Measurements from ENCODE around the gene BZW1. TPM values are rescaled to one million over a fixed set of nuclear protein-coding genes. Genes with fewer than 3 reads are reported as not detected.

BZW1 gene
- total RNA-seq, 1 donor from 2014 or later: 254 TPM

DNA sequence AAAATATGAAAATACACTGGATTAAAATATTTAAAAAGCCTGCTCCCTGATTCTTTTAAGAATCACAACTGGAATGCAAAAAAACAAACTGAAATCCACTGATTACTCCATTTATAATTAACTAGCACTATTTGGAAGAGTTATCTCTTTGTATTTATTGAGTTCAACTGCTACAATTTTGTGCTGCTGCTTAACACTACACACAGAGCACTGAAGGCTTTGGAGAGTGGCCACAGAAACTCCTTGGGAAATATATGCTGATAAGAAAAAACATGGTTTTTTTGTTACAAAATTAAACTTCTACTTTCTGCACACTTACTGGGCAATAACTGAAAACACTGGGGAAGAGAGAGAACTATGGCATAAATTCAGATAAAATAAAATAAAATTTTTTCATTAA, 19.8 kb upstream of the BZW1 start:
- Mint-ChIP-seq H3K36me3 (no peaks in the 10 kb centered on the region), H3K4me3 (no peak overlapping the region), H3K9me3 (no peaks in the 10 kb centered on the region), H3K27ac (no peak overlapping the region), H3K27me3 (peaks cover 4% of the 10 kb centered on the region), H3K4me1 (ENCODE audit: unreplicated experiment) (peaks cover 13% of the 10 kb centered on the region)
- no peak for DNase-seq (ENCODE audit: extremely low spot score, unreplicated experiment)
- TF ChIP-seq, protein P1, sequence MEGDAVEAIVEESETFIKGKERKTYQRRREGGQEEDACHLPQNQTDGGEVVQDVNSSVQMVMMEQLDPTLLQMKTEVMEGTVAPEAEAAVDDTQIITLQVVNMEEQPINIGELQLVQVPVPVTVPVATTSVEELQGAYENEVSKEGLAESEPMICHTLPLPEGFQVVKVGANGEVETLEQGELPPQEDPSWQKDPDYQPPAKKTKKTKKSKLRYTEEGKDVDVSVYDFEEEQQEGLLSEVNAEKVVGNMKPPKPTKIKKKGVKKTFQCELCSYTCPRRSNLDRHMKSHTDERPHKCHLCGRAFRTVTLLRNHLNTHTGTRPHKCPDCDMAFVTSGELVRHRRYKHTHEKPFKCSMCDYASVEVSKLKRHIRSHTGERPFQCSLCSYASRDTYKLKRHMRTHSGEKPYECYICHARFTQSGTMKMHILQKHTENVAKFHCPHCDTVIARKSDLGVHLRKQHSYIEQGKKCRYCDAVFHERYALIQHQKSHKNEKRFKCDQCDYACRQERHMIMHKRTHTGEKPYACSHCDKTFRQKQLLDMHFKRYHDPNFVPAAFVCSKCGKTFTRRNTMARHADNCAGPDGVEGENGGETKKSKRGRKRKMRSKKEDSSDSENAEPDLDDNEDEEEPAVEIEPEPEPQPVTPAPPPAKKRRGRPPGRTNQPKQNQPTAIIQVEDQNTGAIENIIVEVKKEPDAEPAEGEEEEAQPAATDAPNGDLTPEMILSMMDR (conservative IDR thresholded peaks at IDR 0.05): no peak

DNA sequence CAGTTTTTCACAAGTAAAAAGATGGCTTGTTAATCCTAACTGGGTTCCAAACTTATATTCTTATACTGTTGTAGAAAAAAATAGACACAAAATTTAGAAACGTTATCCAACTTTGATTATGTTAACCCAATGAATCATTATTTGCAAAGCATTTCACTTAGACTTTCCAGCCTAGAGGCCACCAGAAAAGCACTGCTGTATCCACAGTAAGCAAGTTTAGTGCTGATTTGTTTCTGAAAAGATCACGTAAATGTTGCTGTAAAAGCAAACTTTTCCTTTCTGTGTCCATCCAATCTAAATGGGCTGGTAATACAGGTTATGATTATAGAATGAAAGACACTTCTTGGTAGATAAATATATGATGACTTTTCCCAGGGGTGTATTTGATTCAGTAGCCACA, 17.6 kb upstream of the BZW1 start:
- TF ChIP-seq, protein P1 (conservative IDR thresholded peaks at IDR 0.05): no peak
- Mint-ChIP-seq H3K36me3 (no peaks in the 10 kb centered on the region), H3K4me3 (no peak overlapping the region), H3K27me3 (peaks cover 4% of the 10 kb centered on the region), H3K4me1 (ENCODE audit: unreplicated experiment) (peaks cover 7% of the 10 kb centered on the region), H3K9me3 (no peaks in the 10 kb centered on the region), H3K27ac (peak overlapping the region; percentile 33)
- DNase-seq (ENCODE audit: extremely low spot score, unreplicated experiment): no peak

DNA sequence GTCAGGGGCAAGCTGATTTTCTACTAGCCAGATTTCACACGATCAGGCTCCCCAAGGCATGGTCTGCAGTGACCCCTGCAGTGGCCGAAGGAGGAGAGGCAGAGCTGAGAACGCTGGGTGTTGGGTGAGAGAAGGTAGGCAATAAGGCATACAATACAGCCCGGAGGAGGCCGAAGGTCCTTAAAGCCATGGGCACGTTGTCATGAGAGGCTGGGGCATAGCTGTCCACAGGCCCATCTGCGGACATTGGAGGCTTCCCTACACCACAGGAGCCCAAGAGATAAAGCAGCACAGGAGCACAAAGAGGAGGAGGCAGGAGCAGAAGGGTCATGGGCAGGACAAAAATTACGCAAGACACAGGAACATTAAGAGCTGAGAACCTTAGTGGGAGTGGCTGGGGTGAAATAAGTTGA, 16.7 kb upstream of the BZW1 start:
- TF ChIP-seq, protein P1 (conservative IDR thresholded peaks at IDR 0.05): no peak
- Mint-ChIP-seq H3K27ac (no peak overlapping the region), H3K9me3 (no peaks in the 10 kb centered on the region), H3K27me3 (peaks cover 4% of the 10 kb centered on the region), H3K4me3 (no peak overlapping the region), H3K36me3 (no peaks in the 10 kb centered on the region), H3K4me1 (ENCODE audit: unreplicated experiment) (peaks cover 7% of the 10 kb centered on the region)
- DNase-seq (ENCODE audit: extremely low spot score, unreplicated experiment): no peak

DNA sequence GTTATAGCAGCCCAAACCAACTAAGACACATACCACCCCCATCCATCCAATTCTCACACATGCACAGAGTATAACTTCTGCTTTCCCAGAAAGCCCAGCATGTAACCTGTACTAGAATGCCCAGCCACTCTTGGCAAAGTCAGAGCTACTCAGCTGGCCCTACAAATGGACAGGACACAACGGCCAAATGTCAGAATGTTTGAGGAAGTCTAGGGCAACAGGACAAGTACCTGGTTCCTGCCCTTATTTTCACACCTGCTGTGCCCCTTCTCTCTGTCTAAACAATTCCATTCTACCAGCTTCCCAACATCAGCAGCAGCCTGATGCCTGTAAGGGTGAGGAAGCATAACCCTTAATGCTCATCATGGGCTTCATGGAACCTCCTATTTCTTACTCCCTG, 15.1 kb upstream of the BZW1 start:
- Mint-ChIP-seq H3K27ac (no peak overlapping the region), H3K4me3 (no peak overlapping the region), H3K27me3 (no peaks in the 10 kb centered on the region), H3K36me3 (no peaks in the 10 kb centered on the region), H3K9me3 (no peaks in the 10 kb centered on the region), H3K4me1 (ENCODE audit: unreplicated experiment) (peaks cover 7% of the 10 kb centered on the region)
- TF ChIP-seq, protein P1 (conservative IDR thresholded peaks at IDR 0.05): no peak
- no peak for DNase-seq (ENCODE audit: extremely low spot score, unreplicated experiment)

DNA sequence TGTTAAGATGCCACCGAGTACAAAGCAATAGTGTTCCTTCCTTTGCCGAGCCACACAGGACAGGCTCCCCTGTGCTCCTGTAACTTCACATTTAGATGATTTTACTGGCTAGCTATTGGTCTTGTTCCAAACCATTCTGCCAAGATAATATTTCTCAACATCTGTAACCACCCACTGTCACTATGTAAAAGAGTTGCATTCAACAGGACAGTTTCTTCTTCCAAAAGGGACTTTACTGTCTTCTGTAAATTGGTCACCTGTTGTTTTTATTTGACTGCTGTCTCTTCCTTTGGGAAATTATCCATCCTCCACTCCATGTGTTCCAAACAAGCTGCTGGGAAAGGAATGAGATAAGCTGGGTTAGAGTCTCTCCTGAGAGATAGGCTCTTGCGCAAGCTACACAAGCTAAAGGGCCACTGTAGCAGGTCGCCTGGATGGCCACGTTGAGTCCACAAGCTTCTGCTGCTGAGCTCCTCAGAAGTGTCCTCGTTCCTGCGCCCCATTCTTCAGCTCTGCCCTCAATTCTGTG, 14.4 kb upstream of the BZW1 start:
- Mint-ChIP-seq H3K4me1 (ENCODE audit: unreplicated experiment) (peaks cover 7% of the 10 kb centered on the region), H3K4me3 (no peak overlapping the region), H3K36me3 (no peaks in the 10 kb centered on the region), H3K9me3 (no peaks in the 10 kb centered on the region), H3K27ac (no peak overlapping the region), H3K27me3 (peaks cover 5% of the 10 kb centered on the region)
- TF ChIP-seq, protein P1 (conservative IDR thresholded peaks at IDR 0.05): no peak
- no peak for DNase-seq (ENCODE audit: extremely low spot score, unreplicated experiment)

DNA sequence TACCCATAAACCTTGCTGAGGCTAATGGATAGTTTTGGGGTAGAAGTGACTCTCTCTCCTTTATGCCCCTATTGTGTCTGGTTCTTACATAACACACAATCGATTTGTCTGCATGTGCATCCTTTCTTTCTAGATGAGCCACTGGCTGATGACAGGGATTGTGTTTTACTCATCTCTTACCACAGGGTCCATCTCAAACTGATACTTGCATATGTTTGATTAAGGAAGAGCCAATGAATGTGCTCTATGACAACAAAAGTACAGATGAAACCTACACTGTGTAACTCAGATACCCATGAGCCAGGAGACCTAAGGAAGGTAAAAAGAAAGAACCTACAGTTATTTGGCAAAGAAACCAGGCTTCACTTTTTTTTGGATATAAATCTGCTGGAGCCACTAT, 13.2 kb upstream of the BZW1 start:
- DNase-seq (ENCODE audit: extremely low spot score, unreplicated experiment): no peak
- Mint-ChIP-seq H3K9me3 (no peaks in the 10 kb centered on the region), H3K4me1 (ENCODE audit: unreplicated experiment) (peaks cover 7% of the 10 kb centered on the region), H3K27ac (no peak overlapping the region), H3K4me3 (no peak overlapping the region), H3K27me3 (peaks cover 5% of the 10 kb centered on the region), H3K36me3 (no peaks in the 10 kb centered on the region)
- TF ChIP-seq, protein P1 (conservative IDR thresholded peaks at IDR 0.05): no peak
